Esophagus (tissue), 2 donors: Measurements from ENCODE around the gene PSPC1. TPM values are rescaled to one million over a fixed set of nuclear protein-coding genes. Genes with fewer than 3 reads are reported as not detected.

ENCODE experiments used
- H3K27ac ChIP-seq, 2 donors: one replicate each; pipeline ENCODE4 v1.5.1; 2013; ENCODE audit warnings: low read depth in 2 of 2, mild to moderate bottlenecking in 2 of 2, inconsistent platforms in 1 of 2, low read length in 1 of 2, moderate library complexity in 1 of 2
- H3K27me3 ChIP-seq, 2 donors: one replicate each; pipeline ENCODE4 v1.6.1; 2013; ENCODE audit warnings: low read length in 2 of 2, control low read depth in 1 of 2, mild to moderate bottlenecking in 1 of 2; ENCODE audit not compliant: insufficient read depth in 2 of 2, control insufficient read depth in 1 of 2
- H3K36me3 ChIP-seq, 2 donors: one replicate each; pipeline ENCODE4 v1.6.1; 2013; ENCODE audit warnings: low read length in 1 of 2; ENCODE audit not compliant: control insufficient read depth in 2 of 2, insufficient read depth in 2 of 2
- H3K4me1 ChIP-seq, 2 donors: one replicate each; pipeline ENCODE4 v1.6.1; 2013; ENCODE audit warnings: low read length in 1 of 2; ENCODE audit not compliant: control insufficient read depth in 2 of 2, insufficient read depth in 2 of 2
- H3K4me3 ChIP-seq, 2 donors: one replicate each; pipeline ENCODE4 v1.5.1; 2013; ENCODE audit warnings: low read length in 2 of 2, mild to moderate bottlenecking in 2 of 2, low read depth in 1 of 2, moderate library complexity in 1 of 2
- H3K9me3 ChIP-seq, 2 donors: one replicate each; pipeline ENCODE4 v1.6.1; 2013; ENCODE audit warnings: mild to moderate bottlenecking in 2 of 2, low read depth in 1 of 2, low read length in 1 of 2, moderate library complexity in 1 of 2; ENCODE audit not compliant: control insufficient read depth in 2 of 2, insufficient read depth in 1 of 2
- WGBS, 2 donors: extraction: QIAGEN DNeasy Blood & Tissue Kit; methylation state at CpG; one replicate each; pipeline ENCODE4 v1.1.7; 2013; 5-methylcytosine and 5-hydroxymethylcytosine counted together
- polyA plus RNA-seq, 2 donors: library from polyadenylated mRNA; stranded (reverse); fragments of 200-250 nt; gene quantifications; one replicate each; pipeline ENCODE4 v1.2.3, GENCODE V29; 2013
- donor health status: healthy with polysubstance abuse.
- donor health status: Bipolar disorder and iron deficiency.

PSPC1 gene
- polyA plus RNA-seq, 2 donors, result 19.6 to 26.0 TPM

GRCh38 chr13:19685034-19685433 lies 97.7 kb downstream of the PSPC1 start:
- Histone ChIP-seq H3K27ac (no peak overlapping the region), H3K4me3 (no peak overlapping the region), H3K9me3 (no peaks in the 10 kb centered on the region), H3K4me1 (no peaks in the 10 kb centered on the region), H3K36me3 (no peaks in the 10 kb centered on the region), H3K27me3 (no peaks in the 10 kb centered on the region)
- WGBS, 2 donors, result 51 to 62% methylated on average over 5 of the region's 5 CpGs

GRCh38 chr13:19681517-19681916 lies 101.2 kb downstream of the PSPC1 start:
- no peak overlapping the region for H3K27ac ChIP-seq
- no peaks in the 10 kb centered on the region for H3K4me1 ChIP-seq
- H3K27me3 ChIP-seq, result no peaks in the 10 kb centered on the region
- 74 to 77% methylated on average over 2 of the region's 2 CpGs for WGBS, 2 donors
- H3K36me3 ChIP-seq, result no peaks in the 10 kb centered on the region
- H3K4me3 ChIP-seq, result no peak overlapping the region
- no peaks in the 10 kb centered on the region for H3K9me3 ChIP-seq

GRCh38 chr13:19680751-19681150 lies 102.0 kb downstream of the PSPC1 start:
- 89 to 95% methylated on average over 7 of the region's 7 CpGs for WGBS, 2 donors
- no peaks in the 10 kb centered on the region for H3K4me1 ChIP-seq
- no peaks in the 10 kb centered on the region for H3K27me3 ChIP-seq
- H3K36me3 ChIP-seq, result no peaks in the 10 kb centered on the region
- H3K27ac ChIP-seq, result no peak overlapping the region
- H3K9me3 ChIP-seq, result no peaks in the 10 kb centered on the region
- no peak overlapping the region for H3K4me3 ChIP-seq

- H3K9me3 ChIP-seq, result no peaks in the 10 kb centered on the region
- H3K4me1 ChIP-seq, result no peaks in the 10 kb centered on the region
- no peak overlapping the region for H3K4me3 ChIP-seq
- peaks cover 9 to 17% of the 10 kb centered on the region in 2 donors for H3K36me3 ChIP-seq
- H3K27me3 ChIP-seq, result no peaks in the 10 kb centered on the region
- WGBS, 2 donors, result 89 to 91% methylated on average over 3 of the region's 3 CpGs
- H3K27ac ChIP-seq, result no peak overlapping the region
These were observed 106.6 kb downstream of the PSPC1 start for GRCh38 chr13:19676168-19676567.

GRCh38 chr13:19674898-19675297 lies 107.8 kb downstream of the PSPC1 start:
- peaks cover 9 to 21% of the 10 kb centered on the region in 2 donors for H3K36me3 ChIP-seq
- H3K4me1 ChIP-seq, result no peaks in the 10 kb centered on the region
- no peak overlapping the region for H3K27ac ChIP-seq
- WGBS, 2 donors, result 93 to 94% methylated on average over 10 of the region's 10 CpGs
- H3K9me3 ChIP-seq, result no peaks in the 10 kb centered on the region
- no peak overlapping the region for H3K4me3 ChIP-seq
- H3K27me3 ChIP-seq, result no peaks in the 10 kb centered on the region

GRCh38 chr13:19673473-19674430 lies 109.0 kb downstream of the PSPC1 start:
- Histone ChIP-seq H3K27ac (no peak overlapping the region), H3K4me1 (no peaks in the 10 kb centered on the region), H3K27me3 (no peaks in the 10 kb centered on the region), H3K4me3 (no peak overlapping the region), H3K9me3 (no peaks in the 10 kb centered on the region), H3K36me3 (peaks cover 17 to 29% of the 10 kb centered on the region in 2 donors)
- WGBS, 2 donors, result 79 to 86% methylated on average over 11 of the region's 11 CpGs

GRCh38 chr13:19672990-19673389 lies 109.8 kb downstream of the PSPC1 start:
- Histone ChIP-seq H3K27ac (no peak overlapping the region), H3K27me3 (no peaks in the 10 kb centered on the region), H3K4me1 (no peaks in the 10 kb centered on the region), H3K9me3 (no peaks in the 10 kb centered on the region), H3K4me3 (no peak overlapping the region), H3K36me3 (peaks cover 23 to 35% of the 10 kb centered on the region in 2 donors)
- 68 to 71% methylated on average over 5 of the region's 5 CpGs for WGBS, 2 donors

GRCh38 chr13:19670147-19670546 lies 112.6 kb downstream of the PSPC1 start:
- no peak overlapping the region for H3K27ac ChIP-seq
- WGBS, 2 donors, result 58 to 74% methylated on average over 3 of the region's 3 CpGs
- no peaks in the 10 kb centered on the region for H3K9me3 ChIP-seq
- peaks cover 28 to 50% of the 10 kb centered on the region in 2 donors for H3K36me3 ChIP-seq
- no peak overlapping the region for H3K4me3 ChIP-seq
- no peaks in the 10 kb centered on the region for H3K27me3 ChIP-seq
- H3K4me1 ChIP-seq, result no peaks in the 10 kb centered on the region

GRCh38 chr13:19668778-19669177 lies 114.0 kb downstream of the PSPC1 start:
- Histone ChIP-seq H3K36me3 (peaks cover 28 to 48% of the 10 kb centered on the region in 2 donors), H3K9me3 (no peaks in the 10 kb centered on the region), H3K27ac (no peak overlapping the region), H3K4me3 (no peak overlapping the region), H3K27me3 (no peaks in the 10 kb centered on the region), H3K4me1 (no peaks in the 10 kb centered on the region)
- WGBS, 2 donors, result 87 to 93% methylated on average over 9 of the region's 9 CpGs

- H3K27me3 ChIP-seq, result no peaks in the 10 kb centered on the region
- no peaks in the 10 kb centered on the region for H3K4me1 ChIP-seq
- 85 to 86% methylated on average over 14 of the region's 14 CpGs for WGBS, 2 donors
- H3K27ac ChIP-seq, result no peak overlapping the region
- peaks cover 36 to 52% of the 10 kb centered on the region in 2 donors for H3K36me3 ChIP-seq
- H3K4me3 ChIP-seq, result no peak overlapping the region
- no peaks in the 10 kb centered on the region for H3K9me3 ChIP-seq
These were observed 117.3 kb downstream of the PSPC1 start for GRCh38 chr13:19665427-19665859.
